HL-60/S4 (cell line): Measurements from ENCODE around the gene ATXN1.
"Not testable (repeated sequence)": the region's sequence is repeated elsewhere in the genome, so short reads cannot be mapped to it uniquely, and the experiment has no call there.

Source experiments
- in situ Hi-C: fragments of 300-500 bp; cut with MboI; formaldehyde crosslinking; loops from 2 replicates; pipeline ENCODE4 v1.14.3; 2022; ENCODE audit warnings: low sequenced_read_pairs

ATXN1 gene

DNA sequence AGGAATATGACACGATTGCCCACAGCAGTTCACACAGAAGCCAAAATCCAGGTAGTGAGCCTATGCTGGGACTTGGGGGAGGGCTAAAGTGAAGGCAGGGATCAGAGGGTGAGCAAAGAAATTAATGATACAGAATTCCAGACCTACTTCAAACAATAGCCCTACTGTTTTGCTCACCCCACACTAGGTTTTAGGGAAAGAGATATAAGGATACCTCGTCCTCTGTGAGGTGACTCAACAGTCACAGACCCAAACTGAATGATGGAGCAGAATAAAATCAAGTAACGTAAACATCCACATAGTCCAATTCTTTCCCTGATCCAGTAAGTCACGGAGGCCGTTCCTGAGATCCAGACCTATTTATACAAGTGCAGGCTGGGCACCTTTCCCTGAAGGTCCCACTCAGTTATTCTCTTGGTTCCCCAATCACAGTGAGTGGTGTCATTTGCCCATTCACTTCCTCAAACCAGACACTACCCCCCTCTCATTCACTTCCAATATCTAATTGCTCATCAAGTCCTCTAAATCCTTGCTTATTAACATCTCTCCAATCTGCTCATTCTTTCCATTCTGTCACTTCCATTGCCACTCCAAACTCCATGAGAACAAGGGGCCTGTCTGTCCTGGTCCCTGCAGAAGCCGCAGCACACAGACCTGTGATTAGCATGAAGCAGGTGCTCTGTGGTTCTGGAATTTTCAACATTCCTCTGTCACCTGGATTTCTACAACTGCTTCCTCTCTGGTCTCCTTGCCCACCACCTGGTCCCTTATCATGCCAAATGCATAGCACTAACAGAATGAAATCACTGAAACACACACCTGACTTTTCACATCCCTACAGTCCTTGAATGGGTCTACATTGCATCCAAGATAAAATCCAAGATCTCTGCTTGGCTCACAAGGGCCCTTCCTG lies 55.9 kb downstream of the ATXN1 start:
- in situ Hi-C loops: no loop called here

DNA sequence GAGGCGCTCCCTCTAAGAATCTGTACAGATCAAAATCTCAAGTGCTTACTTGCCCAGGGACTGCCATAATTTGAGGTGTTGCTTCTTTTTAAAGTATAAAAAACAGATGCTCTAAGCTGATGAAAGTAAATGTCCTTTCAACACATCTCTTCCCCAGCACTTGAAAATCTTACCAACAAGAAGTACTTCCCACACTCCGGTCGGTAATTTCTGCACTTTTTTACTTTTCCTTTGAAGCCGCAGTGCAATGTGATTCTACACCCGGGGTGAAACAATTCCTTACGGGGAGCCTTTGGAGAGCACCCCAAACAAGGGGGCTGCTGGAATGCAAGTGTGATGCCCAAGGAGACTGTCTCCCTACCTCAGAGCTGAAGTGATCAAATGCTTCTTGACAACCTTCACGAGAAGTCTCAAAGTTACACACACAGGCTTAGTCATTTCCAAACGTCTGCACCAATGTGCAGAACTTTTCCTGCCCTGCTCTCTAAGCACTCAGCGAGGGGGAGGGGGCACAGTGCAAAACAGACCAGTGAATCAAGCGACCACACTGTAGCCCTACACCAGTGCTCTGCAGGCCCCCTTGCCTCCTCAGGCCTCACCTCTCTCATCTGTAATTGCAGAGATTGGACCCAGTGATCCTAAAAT lies 56.7 kb downstream of the ATXN1 start:
- in situ Hi-C loops: no loop called here

DNA sequence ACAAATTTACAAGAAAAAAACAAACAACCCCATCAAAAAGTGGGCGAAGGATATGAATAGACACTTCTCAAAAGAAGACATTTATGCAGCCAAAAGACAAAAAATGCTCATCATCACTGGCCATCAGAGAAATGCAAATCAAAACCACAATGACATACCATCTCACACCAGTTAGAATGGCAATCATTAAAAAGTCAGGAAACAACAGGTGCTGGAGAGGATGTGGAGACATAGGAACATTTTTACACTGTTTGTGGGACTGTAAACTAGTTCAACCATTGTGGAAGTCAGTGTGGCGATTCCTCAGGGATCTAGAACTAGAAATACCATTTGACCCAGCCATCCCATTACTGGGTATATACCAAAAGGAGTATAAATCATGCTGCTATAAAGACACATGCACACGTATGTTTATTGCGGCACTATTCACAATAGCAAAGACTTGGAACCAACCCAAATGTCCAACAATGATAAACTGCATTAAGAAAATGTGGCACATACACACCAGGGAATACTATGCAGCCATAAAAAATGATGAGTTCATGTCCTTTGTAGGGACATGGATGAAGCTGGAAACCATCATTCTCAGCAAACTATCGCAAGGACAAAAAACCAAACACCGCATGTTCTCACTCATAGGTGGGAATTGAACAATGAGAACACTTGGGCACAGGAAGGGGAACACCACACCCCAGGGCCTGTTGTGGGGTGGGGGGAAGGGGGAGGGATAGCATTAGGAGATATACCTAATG lies 58.5 kb downstream of the ATXN1 start:
- in situ Hi-C loops: not testable (repeated sequence)

DNA sequence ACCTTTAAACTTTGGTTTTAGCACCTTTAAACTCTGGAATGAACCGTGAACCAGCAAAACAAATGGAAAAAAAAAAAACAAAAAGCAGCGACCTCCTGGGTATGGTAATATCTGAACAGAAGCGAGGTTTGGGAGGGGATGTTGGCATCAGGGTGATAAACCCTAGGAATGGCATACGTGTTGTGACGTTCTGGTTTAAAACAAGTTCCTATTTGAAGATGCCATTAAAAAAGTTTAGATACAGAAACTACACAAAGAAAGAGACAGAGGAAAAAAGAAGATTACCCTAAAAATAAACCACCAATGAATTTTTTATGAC lies 60.4 kb downstream of the ATXN1 start:
- in situ Hi-C loops: no loop called here

DNA sequence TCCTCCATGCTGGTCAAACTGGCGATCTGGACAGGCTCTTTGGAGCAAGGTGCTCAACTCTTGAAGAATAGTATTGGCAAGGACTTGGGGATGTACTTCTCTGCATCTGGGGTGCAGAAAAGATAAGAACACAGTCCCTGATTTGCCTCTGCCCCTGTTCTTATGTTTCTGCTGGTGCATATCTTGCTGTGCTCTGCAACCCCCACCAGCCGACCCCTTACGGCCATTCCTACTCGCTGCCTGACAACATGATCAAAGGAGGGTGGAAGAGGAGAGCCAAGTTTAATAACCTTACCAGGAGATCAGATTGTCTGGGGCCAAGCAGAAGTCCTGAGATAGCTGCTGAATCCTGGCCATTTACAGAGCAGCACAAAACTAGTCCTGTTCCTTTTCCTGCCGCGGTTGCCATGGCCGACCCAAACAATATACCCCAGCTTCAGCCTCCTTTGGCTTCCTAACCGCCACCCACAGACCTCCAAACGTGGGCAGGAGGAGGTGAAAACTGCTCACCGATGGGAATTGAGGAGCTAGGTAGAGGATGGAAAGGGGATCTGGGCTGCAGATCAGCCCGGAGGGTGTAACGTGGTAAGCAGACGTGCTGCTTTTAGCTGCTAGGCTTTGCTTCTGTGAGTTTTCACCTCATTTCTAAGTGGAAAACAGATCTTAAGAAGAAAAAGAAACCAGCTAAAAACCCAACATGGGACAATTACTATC lies 60.9 kb downstream of the ATXN1 start:
- in situ Hi-C loops: no loop called here

DNA sequence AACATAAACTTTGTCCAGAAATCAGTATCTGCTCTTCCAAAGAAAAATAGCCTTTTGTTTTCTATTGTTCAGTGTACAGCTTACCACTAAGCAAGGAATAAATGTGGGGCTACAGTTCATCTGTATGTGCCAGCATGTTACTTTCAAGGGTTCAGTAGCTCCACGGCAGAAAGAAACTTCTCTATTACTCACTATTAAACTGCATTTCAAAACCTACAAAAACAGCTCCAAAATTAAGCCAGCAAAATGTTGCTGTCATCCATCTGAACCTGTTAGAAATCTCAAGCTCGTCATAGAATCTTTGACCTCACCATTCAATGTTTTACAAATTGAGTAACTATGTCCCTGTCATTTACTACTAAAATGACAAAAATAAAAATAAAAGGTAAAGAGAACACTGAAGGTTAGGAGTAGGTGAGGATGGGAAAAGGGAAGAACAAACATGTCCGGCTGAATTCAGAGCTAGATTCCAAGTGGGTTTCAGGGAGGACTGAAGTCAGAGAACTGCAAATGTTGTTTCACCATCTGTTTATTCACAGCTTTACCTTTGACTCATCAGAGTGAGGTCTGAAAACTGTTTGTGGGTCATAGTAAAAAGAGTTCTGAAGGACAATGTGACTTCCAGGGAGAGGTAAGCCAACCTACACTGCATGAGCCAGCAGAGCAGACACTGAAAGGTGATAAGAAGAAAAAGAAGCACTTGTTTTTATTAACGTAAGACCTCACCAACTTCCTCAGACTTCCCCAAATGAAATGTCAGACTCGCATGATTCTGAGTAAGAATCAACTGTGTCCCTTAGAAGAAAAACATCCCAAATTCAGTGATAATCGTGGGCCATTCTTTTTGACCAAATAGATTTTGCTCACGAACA lies 62.0 kb downstream of the ATXN1 start:
- in situ Hi-C loops: no loop called here

DNA sequence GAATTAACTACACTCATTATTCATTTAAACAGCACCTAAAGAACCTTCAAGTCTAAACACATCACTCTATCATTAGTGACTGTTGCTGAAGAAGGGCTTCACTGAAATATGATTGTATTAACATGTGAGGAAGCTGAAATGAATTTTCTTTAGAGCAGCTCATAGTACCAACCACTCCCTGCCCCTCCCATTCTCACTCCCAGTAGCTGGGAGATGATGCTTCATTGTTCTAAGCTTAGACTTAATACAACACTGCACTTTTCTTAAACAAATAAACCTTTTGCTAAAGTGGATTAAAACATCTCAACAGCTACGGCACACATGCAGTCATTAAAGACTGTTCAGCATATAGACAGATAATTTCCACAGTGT lies 63.1 kb downstream of the ATXN1 start:
- in situ Hi-C loops: no loop called here

DNA sequence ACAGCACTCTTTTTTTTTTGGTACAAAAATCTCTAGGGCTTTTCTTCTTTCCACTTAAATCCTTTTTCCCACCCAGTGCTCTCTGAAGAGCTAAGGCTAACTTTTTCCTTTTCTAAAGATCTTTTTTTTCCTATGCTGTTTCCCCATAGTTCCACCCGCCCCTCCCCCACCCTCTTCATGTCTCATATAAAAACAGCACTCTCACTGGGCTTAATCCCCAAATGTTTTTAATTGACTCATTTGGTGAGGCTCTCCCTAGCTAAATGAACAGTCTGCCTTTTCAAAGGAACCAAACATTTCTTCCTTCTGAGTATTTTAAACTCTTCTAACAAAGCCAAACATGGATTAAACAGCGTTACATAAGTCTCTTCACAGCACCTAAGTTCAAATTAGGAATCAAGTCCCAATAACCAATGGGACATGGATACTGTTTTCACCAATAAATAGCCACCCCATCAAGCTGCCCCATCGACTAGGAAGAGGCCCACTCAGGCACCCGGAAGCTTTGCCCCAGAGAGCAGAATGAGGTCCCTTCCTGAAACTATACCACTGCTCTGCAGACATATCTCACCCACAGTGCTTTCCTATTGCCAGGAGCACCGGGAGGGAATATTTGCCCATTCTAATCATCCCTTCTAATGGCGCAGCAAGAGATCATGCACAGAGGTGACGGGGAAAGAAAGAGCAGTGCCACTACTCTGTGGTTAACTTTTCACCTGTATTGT lies 63.7 kb downstream of the ATXN1 start:
- in situ Hi-C loops: no loop called here

DNA sequence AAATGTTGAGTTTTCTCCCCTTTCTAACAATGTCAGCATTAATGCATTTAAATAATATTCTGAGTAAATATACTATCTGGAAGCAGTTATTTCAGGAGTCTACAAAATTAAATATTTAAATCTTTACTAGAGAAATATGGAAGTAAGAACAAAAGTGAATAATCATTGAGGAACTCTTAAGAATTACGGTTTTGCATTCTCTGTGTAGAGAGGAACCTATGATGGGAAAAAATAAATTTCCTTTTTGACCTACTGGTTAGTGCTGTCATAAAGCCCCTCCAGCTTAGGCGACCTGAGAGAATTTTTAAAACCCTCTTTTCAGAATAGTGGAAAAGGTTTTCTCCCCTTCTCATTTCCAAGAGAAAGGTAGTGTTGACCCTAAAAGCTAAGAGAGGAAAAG lies 64.8 kb downstream of the ATXN1 start:
- in situ Hi-C loops: no loop called here

DNA sequence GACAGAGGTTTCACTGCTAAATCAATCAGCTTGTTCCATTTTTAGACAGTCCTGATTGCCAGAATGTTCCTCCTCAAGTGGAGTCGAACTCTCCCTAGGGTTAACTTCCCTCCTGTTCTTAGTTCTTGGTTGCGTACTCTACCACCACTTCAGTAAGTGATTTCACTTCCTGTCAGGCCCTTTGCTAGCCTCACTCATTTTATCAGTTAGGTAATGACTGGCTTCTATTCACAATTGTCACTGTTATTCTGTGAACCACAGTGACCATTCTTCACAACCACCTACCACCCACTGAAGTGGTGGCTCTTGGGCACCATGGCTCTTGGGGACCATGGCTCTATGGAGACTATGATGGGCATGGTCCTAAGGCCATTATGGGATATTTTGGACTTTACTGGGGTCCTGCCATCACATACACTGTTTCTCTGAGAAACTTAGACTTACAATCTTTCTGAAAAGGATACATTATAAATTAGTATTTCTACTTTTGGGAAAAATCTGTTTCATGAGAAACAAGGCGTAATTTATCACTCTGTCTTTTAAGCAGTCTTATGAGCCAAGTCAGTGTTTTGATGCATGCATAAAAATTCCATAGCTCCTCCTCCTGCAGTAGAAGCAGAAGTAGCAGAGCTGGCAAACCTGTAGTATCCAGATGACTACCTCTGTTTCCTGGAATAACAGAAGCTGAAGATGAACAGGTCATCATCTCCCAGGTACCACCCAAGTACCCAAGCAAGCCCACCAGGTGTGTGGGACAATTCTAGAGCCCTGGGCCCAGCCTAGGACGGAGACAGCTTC lies 66.3 kb downstream of the ATXN1 start:
- in situ Hi-C loops: no loop called here

DNA sequence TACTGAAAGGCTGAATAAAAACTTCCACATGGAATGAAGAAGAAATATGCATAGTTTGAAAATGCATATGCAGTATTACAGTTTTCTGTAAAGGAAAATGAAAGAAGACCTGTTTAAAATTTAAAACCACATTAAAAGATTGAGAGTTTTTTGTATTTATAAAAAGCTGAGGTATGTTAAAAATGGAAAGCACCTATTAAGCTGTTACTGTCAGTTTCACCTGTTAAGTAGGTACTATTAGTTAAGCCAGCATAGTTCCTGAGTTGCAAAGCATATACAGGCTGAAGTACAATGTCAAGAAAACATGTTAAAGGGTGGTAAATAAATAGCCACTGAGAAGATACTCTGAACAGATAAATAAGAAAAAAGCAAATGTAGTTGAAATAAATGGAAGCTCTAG lies 69.9 kb downstream of the ATXN1 start:
- in situ Hi-C loops: no loop called here

DNA sequence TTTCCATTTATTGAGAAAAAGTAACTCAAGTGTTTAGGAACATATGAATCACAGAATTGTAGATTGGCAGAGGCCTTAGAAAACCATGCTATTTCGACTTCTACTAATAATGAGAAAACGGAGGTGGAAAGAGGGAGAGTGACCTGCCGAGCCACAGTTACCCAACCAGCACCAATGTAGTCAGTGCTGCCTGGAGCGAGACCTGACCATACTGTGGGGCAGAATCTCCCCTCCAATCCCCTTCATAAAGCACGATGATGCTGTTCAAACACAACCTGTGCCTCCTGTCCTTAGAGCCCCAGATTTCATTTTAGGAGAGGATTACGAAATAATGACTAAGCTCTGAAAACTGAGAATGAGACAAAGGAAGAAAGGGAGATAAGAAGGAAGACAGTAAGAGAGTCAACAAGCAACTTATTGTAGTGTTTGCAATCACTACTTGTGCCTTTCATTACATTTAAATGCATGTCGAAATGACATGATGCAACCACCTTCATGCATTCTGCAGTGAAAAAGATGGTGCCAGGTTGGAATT lies 70.6 kb downstream of the ATXN1 start:
- in situ Hi-C loops: no loop called here

DNA sequence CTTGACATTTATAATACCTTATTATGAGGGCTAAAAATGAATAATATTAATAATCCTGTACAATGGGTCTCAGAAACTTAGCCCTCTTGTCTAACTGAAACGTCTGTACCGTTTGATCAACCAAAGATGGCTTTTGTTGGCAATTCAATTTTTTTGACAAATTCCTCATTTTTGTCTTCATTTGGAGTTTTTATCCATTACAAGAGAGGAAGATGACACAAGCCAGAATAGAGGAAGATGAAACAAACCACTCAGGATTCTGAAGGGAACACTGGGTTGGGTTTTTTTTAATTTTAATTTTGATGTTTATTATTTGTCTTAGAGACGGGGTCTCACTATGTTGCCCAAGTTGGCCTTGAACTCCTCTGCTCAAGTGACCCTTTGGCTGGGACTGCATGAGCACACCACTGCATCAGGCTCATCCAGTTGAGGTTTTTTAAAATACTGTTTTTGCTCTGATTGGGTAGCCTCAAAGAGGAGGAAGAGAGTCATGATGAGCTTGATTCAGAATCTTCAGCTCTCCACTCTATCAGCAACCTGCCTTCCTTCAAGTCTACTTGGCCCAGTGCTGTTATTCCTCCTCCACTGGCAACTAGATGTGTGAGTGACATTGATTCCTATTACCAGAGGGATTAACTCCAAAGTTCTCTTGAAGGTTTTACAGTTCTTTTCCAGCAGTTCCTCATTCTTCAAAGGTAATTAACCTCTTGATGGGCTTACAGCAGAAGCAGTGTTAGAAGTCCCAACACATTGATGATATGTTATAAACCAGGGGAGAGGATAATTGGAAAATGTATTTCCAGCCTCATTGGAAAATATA lies 71.3 kb downstream of the ATXN1 start:
- in situ Hi-C loops: no loop called here

DNA sequence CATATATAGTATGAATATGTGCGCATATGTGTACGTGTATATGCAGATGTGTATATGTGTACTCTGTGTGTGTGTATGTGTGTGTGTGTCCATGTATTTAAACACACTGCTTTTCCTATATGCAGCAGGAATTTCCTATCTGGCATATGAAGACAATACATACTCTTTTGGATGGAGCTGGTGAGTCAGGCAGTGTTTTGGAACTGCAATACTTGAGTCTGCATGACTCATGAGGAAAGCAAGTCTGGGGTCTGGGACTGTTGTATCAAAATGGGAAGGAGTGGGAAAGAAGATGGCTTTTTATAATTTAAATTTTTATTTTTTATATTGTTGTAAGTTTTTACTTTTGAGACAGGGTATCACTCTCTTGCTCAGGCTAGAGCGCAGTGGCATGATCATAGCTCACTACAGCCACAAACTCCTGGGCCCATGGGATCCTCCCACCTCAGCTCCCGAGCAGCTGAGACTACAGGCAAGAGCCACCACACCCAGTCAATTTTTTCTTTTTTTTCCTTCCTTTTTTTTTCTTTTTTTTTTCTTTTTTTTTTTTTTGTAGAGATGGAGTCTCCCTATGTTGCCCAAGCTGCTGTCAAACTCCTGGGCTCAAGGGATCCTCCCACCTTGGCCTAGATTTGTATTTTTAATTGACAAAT lies 72.2 kb downstream of the ATXN1 start:
- in situ Hi-C loops: no loop called here

DNA sequence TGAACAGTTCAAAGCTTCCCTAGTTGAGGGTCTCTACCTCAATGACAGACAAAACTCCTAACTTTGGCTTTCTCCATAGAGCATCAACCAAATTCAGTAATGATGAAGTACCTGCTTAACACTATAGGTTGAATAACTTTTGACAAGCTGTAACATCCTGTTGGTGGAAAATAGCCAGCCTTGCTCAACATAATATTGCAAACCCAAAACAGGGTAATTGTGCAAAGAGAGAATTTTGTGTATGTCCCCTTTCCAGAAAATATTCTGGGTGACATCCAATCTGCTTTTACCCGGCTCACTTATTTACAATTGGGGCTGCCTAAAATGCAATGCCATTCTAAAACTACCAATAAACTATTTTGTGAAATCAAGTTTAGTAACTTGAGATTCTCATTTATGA lies 72.8 kb downstream of the ATXN1 start:
- in situ Hi-C loops: no loop called here

DNA sequence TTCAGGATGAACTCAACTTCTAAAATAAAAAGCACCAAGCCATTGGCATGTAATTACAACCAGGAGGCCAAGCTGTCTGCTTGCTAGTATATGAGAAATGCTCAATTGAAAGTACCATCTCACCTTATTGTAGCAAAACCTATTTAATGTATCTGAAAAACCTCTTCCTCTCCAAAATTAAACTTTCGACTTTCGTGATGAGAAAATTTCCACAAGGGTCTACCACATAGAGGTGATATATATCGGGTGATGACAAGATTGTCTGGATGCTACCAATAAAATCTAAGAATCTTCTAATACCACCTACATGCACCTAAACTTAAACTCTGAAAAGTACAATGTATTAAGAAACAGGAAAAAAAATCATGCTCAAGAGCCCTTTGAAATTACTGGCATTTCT lies 74.2 kb downstream of the ATXN1 start:
- in situ Hi-C loops: no loop called here

DNA sequence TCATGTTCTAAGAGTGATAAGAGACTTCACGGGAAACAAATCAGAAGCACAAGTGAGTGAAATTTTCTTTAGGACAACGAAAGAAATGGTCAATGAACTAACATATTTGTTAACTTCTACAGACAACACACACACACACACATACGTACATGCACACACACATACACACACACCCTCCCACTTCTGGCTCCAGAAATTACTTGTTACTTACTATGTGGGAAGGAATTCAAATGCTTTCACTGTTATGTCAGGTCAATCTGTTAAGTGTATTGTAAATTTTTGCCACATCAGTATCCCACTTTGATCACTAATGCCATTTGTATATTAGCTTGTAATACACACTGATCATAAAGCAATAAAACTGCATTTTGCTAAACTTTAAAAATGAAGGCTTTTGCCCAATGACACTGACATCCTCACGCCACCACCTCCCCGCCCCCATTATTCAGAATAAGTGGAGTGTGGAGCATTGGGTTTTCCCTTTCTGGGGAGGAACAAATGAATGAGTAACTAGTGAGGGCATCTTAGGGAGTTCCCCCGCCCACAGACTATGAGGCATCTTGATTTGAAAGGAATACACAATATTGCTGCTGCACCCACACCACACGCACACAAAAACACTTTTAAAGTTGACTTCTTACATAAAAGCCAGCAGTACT lies 76.2 kb downstream of the ATXN1 start:
- in situ Hi-C loops: no loop called here
